GM20431 (cell line): Measurements from ENCODE around the gene LFNG.

ENCODE experiments used
- in situ Hi-C: fragments of 300-500 bp; cut with MseI, MboI; formaldehyde crosslinking; loops from one replicate; pipeline ENCODE4 v1.15.0; 2020; ENCODE audit warnings: low sequenced_read_pairs; ENCODE audit not compliant: unreplicated experiment

Gene LFNG

GRCh38 chr7:2500701-2501100 is 18.9 kb upstream of the LFNG start:
- in situ Hi-C loops = no loop called here

- in situ Hi-C loops = no loop called here
These were observed 17.5 kb upstream of the LFNG start for GRCh38 chr7:2501947-2502646.

- in situ Hi-C loops = no loop called here
These were observed 17.0 kb upstream of the LFNG start for GRCh38 chr7:2502647-2502966.

- in situ Hi-C loops = no loop called here
These were observed 16.3 kb upstream of the LFNG start for GRCh38 chr7:2503056-2503941.

GRCh38 chr7:2504128-2504888 is 15.3 kb upstream of the LFNG start:
- in situ Hi-C loops = no loop called here

- in situ Hi-C loops = no loop called here
These were observed 14.6 kb upstream of the LFNG start for GRCh38 chr7:2504889-2505375.

- in situ Hi-C loops = no loop called here
These were observed 14.2 kb upstream of the LFNG start for GRCh38 chr7:2505401-2505800.

- in situ Hi-C loops = no loop called here
These were observed 12.2 kb upstream of the LFNG start for GRCh38 chr7:2507208-2507916.

- in situ Hi-C loops = no loop called here
These were observed 11.7 kb upstream of the LFNG start for GRCh38 chr7:2507917-2508306.

- in situ Hi-C loops = no loop called here
These were observed 11.0 kb upstream of the LFNG start for GRCh38 chr7:2508327-2509215.

GRCh38 chr7:2509298-2509906 is 10.2 kb upstream of the LFNG start:
- in situ Hi-C loops = no loop called here

- in situ Hi-C loops = no loop called here
These were observed 9.3 kb upstream of the LFNG start for GRCh38 chr7:2510130-2510776.

- in situ Hi-C loops = no loop called here
These were observed 8.4 kb upstream of the LFNG start for GRCh38 chr7:2510909-2511768.

- in situ Hi-C loops = no loop called here
These were observed 7.8 kb upstream of the LFNG start for GRCh38 chr7:2511769-2512168.

- in situ Hi-C loops = no loop called here
These were observed 7.4 kb upstream of the LFNG start for GRCh38 chr7:2512179-2512661.

- in situ Hi-C loops = no loop called here
These were observed 6.9 kb upstream of the LFNG start for GRCh38 chr7:2512713-2513112.

- in situ Hi-C loops = no loop called here
These were observed 5.9 kb upstream of the LFNG start for GRCh38 chr7:2513702-2514101.
